H1 (cell line): ENCODE measurements around the gene BAIAP2. TPM values are rescaled to one million over a fixed set of nuclear protein-coding genes. Genes with fewer than 3 reads are reported as not detected.

Experiments
- CTCF ChIA-PET: fragments of 300-600 bp; sonication (Branson Sonifier 250); formaldehyde crosslinking; loops from one replicate; lab custom pipeline; 2021; ENCODE audit not compliant: partially characterized antibody; lab: Charles Lee
- POLR2A ChIA-PET: fragments of 300-600 bp; sonication (Branson Sonifier 250); formaldehyde crosslinking; loops from one replicate; lab custom pipeline; 2021; ENCODE audit warnings: inconsistent platforms; ENCODE audit not compliant: partially characterized antibody; lab: Charles Lee
- DNase-seq, 2 experiments: peaks; one replicate each; pipeline versions ENCODE4 v3.0.0 to v3.0.0-alpha.2; 2010 to 2022; ENCODE audit warnings: low spot score in 2 of 2, low read depth in 1 of 2, mixed read lengths in 1 of 2
- FAIRE-seq: peaks from 2 replicates; lab custom pipeline; 2011; peaks lifted over from hg19 to GRCh38; lab: Jason Lieb, UNC
- H2AFZ ChIP-seq: 2 replicates; pipeline ENCODE4 v1.8.1; 2012; ENCODE audit warnings: low read length, inconsistent platforms
- H2AK5ac ChIP-seq: 2 replicates; pipeline ENCODE4 v1.6.1; 2013; ENCODE audit warnings: low read depth, low read length
- H2BK120ac ChIP-seq: replicated peaks from 2 replicates; pipeline ENCODE3; 2013; ENCODE audit warnings: low read depth, low read length, inconsistent platforms
- H2BK12ac ChIP-seq: 2 replicates; pipeline ENCODE4 v1.6.1; 2013; ENCODE audit warnings: low read depth, low read length
- H2BK15ac ChIP-seq: 2 replicates; pipeline ENCODE4 v1.6.1; 2013; ENCODE audit warnings: low read length
- H2BK20ac ChIP-seq: 2 replicates; pipeline ENCODE4 v1.6.1; 2013; ENCODE audit warnings: low read length
- H2BK5ac ChIP-seq: 2 replicates; pipeline ENCODE4 v1.6.1; 2013; ENCODE audit warnings: low read depth, low read length
- H3K14ac ChIP-seq: 2 replicates; pipeline ENCODE4 v1.6.1; 2013; ENCODE audit warnings: inconsistent platforms; ENCODE audit not compliant: insufficient read length
- H3K18ac ChIP-seq: 2 replicates; pipeline ENCODE4 v1.6.1; 2013; ENCODE audit warnings: low read length; ENCODE audit errors: extremely low read depth
- H3K23ac ChIP-seq: 2 replicates; pipeline ENCODE4 v1.6.1; 2013; ENCODE audit warnings: inconsistent platforms; ENCODE audit not compliant: insufficient read length
- H3K23me2 ChIP-seq: 2 replicates; pipeline ENCODE4 v1.6.1; 2013; ENCODE audit warnings: low read depth, low read length
- H3K27ac ChIP-seq: 2 replicates; pipeline ENCODE4 v1.6.1; 2011; ENCODE audit warnings: low read depth, low read length, inconsistent platforms
- H3K27me3 ChIP-seq, 4 experiments: replicated peaks in 1 of 4; 1 replicate in 1 of 4; 2 replicates in 3 of 4; pipeline versions ENCODE4 v1.6.1 to v1.8.1; 2011 to 2013; ENCODE audit warnings: low read length in 3 of 4, mild to moderate bottlenecking in 3 of 4, inconsistent platforms in 2 of 4, mixed read lengths in 2 of 4, moderate library complexity in 1 of 4; ENCODE audit not compliant: control insufficient read depth in 3 of 4, insufficient read depth in 3 of 4; ENCODE audit errors: extremely low read depth in 1 of 4
- H3K36me3 ChIP-seq, 4 experiments: 2 replicates each; pipeline versions ENCODE4 v1.6.1 to v1.8.1; 2011 to 2013; ENCODE audit warnings: mild to moderate bottlenecking in 4 of 4, low read length in 3 of 4, moderate library complexity in 2 of 4, control low read depth in 1 of 4, inconsistent platforms in 1 of 4; ENCODE audit not compliant: insufficient read depth in 4 of 4, control insufficient read depth in 2 of 4
- H3K4ac ChIP-seq: replicated peaks from 2 replicates; pipeline ENCODE3; 2013; ENCODE audit warnings: low read length, low read depth, mixed read lengths, inconsistent platforms; ENCODE audit not compliant: insufficient read length
- H3K4me1 ChIP-seq, 4 experiments: replicated peaks in 1 of 4; 1 replicate in 1 of 4; 2 replicates in 3 of 4; pipeline versions ENCODE4 v1.6.1 to v1.8.1; 2011 to 2013; ENCODE audit warnings: low read length in 3 of 4, inconsistent platforms in 2 of 4, mixed read lengths in 1 of 4; ENCODE audit not compliant: insufficient read depth in 4 of 4, control insufficient read depth in 3 of 4
- H3K4me2 ChIP-seq, 2 experiments: 2 replicates each; pipeline versions ENCODE4 v1.6.1 to v1.8.1; 2011 to 2013; ENCODE audit warnings: low read depth in 2 of 2, low read length in 2 of 2, control low read depth in 1 of 2, inconsistent platforms in 1 of 2, mild to moderate bottlenecking in 1 of 2; ENCODE audit not compliant: insufficient read depth in 1 of 2
- H3K4me3 ChIP-seq, 4 experiments: fragments of 200-600, 300-600 bp in 1 of 4; sonication (generic), shearing (Covaris generic), sonication (Bioruptor Twin) in 1 of 4; 2 replicates each; pipeline versions ENCODE4 v1.5.1 to v1.8.1; 2011 to 2016; ENCODE audit warnings: low read length in 4 of 4, low read depth in 3 of 4, control low read depth in 2 of 4, inconsistent platforms in 2 of 4, mild to moderate bottlenecking in 2 of 4, mixed read lengths in 1 of 4, moderate library complexity in 1 of 4; ENCODE audit not compliant: insufficient read depth in 2 of 4; ENCODE audit errors: extremely low read depth in 1 of 4
- H3K56ac ChIP-seq: replicated peaks from 2 replicates; pipeline ENCODE3; 2013; ENCODE audit warnings: low read depth, mild to moderate bottlenecking, mixed read lengths, low read length, inconsistent platforms; ENCODE audit not compliant: insufficient read length
- H3K79me1 ChIP-seq: 2 replicates; pipeline ENCODE4 v1.6.1; 2013; ENCODE audit warnings: low read depth, low read length, control low read depth
- H3K79me2 ChIP-seq, 2 experiments: 2 replicates each; pipeline versions ENCODE4 v1.6.1 to v1.8.1; 2012 to 2013; ENCODE audit warnings: low read length in 2 of 2, mild to moderate bottlenecking in 2 of 2, inconsistent platforms in 1 of 2; ENCODE audit not compliant: insufficient read depth in 2 of 2, control insufficient read depth in 1 of 2
- H3K9ac ChIP-seq, 4 experiments: replicated peaks in 1 of 4; 1 replicate in 1 of 4; 2 replicates in 3 of 4; pipeline versions ENCODE4 v1.6.1 to v1.8.1; 2011 to 2013; ENCODE audit warnings: low read depth in 3 of 4, low read length in 3 of 4, control low read depth in 2 of 4, mild to moderate bottlenecking in 2 of 4, moderate library complexity in 2 of 4, inconsistent platforms in 1 of 4; ENCODE audit errors: extremely low read depth in 1 of 4
- H3K9me3 ChIP-seq, 2 experiments: 2 replicates each; pipeline versions ENCODE4 v1.6.1 to v1.8.1; 2012 to 2013; ENCODE audit warnings: mild to moderate bottlenecking in 2 of 2, moderate library complexity in 2 of 2, control low read depth in 1 of 2, inconsistent platforms in 1 of 2, low read depth in 1 of 2, low read length in 1 of 2, mixed read lengths in 1 of 2; ENCODE audit not compliant: insufficient read depth in 2 of 2
- H4K20me1 ChIP-seq, 2 experiments: replicated peaks in 1 of 2; 2 replicates each; pipeline versions ENCODE3 to v1.8.1; 2011 to 2013; ENCODE audit warnings: inconsistent platforms in 2 of 2, low read length in 2 of 2, mild to moderate bottlenecking in 1 of 2; ENCODE audit not compliant: insufficient read depth in 2 of 2, control insufficient read depth in 1 of 2
- H4K5ac ChIP-seq: 2 replicates; pipeline ENCODE4 v1.6.1; 2013; ENCODE audit warnings: low read length, low read depth, mixed read lengths, inconsistent platforms; ENCODE audit not compliant: insufficient read length
- H4K8ac ChIP-seq: 2 replicates; pipeline ENCODE4 v1.8.0; 2013; ENCODE audit warnings: mild to moderate bottlenecking, moderate library complexity, low read length, inconsistent platforms; ENCODE audit not compliant: insufficient read depth; ENCODE audit errors: extremely low read depth
- H4K91ac ChIP-seq: replicated peaks from 2 replicates; pipeline ENCODE3; 2013; ENCODE audit warnings: low read length, mixed read lengths, inconsistent platforms; ENCODE audit not compliant: insufficient read length
- CHD1 ChIP-seq: IDR thresholded peaks from 2 replicates; pipeline ENCODE4 v1.6.1; 2012; ENCODE audit warnings: low read depth, low read length, improper control_type of control experiment
- EGR1 ChIP-seq: IDR thresholded peaks from 2 replicates; pipeline ENCODE4 v1.6.1; 2011; ENCODE audit warnings: low read depth, low read length, borderline replicate concordance
- GABPA ChIP-seq: IDR thresholded peaks from 2 replicates; pipeline ENCODE4 v1.6.1; 2011; ENCODE audit warnings: mild to moderate bottlenecking, low read length, moderate library complexity, borderline replicate concordance; ENCODE audit not compliant: insufficient read depth
- JUN ChIP-seq: IDR thresholded peaks from 2 replicates; pipeline ENCODE4 v1.6.1; 2011; ENCODE audit warnings: low read depth, mild to moderate bottlenecking, improper control_type of control experiment, low read length
- MAFK ChIP-seq: IDR thresholded peaks from 2 replicates; pipeline ENCODE4 v1.6.1; 2012; ENCODE audit warnings: low read depth, mild to moderate bottlenecking, improper control_type of control experiment, low read length
- POLR2AphosphoS5 ChIP-seq: IDR thresholded peaks from 2 replicates; pipeline ENCODE4 v1.6.1; 2011; ENCODE audit warnings: low read depth, low read length
- POU5F1 ChIP-seq: IDR thresholded peaks from 2 replicates; pipeline ENCODE4 v1.6.1; 2011; ENCODE audit warnings: low read depth, mild to moderate bottlenecking, low read length, moderate library complexity
- SIRT6 ChIP-seq: IDR thresholded peaks from one replicate; pipeline ENCODE4 v1.7.1; 2012; ENCODE audit warnings: low read length, inconsistent platforms
- SIX5 ChIP-seq: IDR thresholded peaks from 2 replicates; pipeline ENCODE4 v1.6.1; 2011; ENCODE audit warnings: mild to moderate bottlenecking, low read depth, low read length
- SP4 ChIP-seq: IDR thresholded peaks from 2 replicates; pipeline ENCODE4 v1.6.1; 2012; ENCODE audit warnings: low read length, inconsistent platforms
- TBP ChIP-seq: IDR thresholded peaks from 2 replicates; pipeline ENCODE4 v1.6.1; 2011; ENCODE audit warnings: low read depth, low read length, improper control_type of control experiment
- WGBS, 2 experiments: shearing (Covaris generic) in 1 of 2; methylation state at CpG; one replicate each; pipeline versions ENCODE4 v1.1.6 to v1.1.7; 2013 to 2015; ENCODE audit warnings: low lambda C conversion rate in 2 of 2, mixed read lengths in 2 of 2, inconsistent platforms in 1 of 2, low coverage in 1 of 2, missing lambda C conversion rate in 1 of 2; ENCODE audit not compliant: insufficient replicate concordance in 2 of 2, insufficient coverage in 1 of 2, insufficient read length in 1 of 2; ENCODE audit errors: extremely low coverage in 1 of 2, missing lambda C conversion rate in 1 of 2; 5-methylcytosine and 5-hydroxymethylcytosine counted together
- polyA plus RNA-seq, 7 experiments: library from polyadenylated mRNA; depleted of rRNA in 3 of 7; stranded (reverse) in 5 of 7; unstranded in 2 of 7; fragments of >200 nt in 5 of 7; fragments of 200-250 nt in 2 of 7; gene quantifications; 1 replicate in 5 of 7; 2 replicates in 1 of 7; 4 replicates in 1 of 7; pipeline versions ENCODE4 v1.2.1 to v1.2.3, GENCODE V29; 2011 to 2013; ENCODE audit warnings: missing spikeins in 2 of 7, mixed read lengths in 2 of 7
- total RNA-seq: library from RNA; stranded (reverse); fragmentation: NEBNext Ultra II Directional; extraction: Animal tissue kit (Norgen Biotek cat#: 25700); gene quantifications from 2 replicates; pipeline ENCODE4 v1.2.1, GENCODE V29; 2021

The BAIAP2 gene
- total and polyA plus RNA-seq, 2 of the 8 experiments (the other 6 are each of a cell fraction or from before 2014, with no cell fraction given), result 10.0 to 22.8 TPM

- no peak overlapping the region for H4K91ac ChIP-seq
- no peak overlapping the region for H2BK12ac ChIP-seq
- H2BK5ac ChIP-seq, result no peak overlapping the region
- H3K23ac ChIP-seq, result no peak overlapping the region
- H3K79me1 ChIP-seq, result no peaks in the 10 kb centered on the region; the same call in none of the 2 replicates
- no peak overlapping the region for H2AK5ac ChIP-seq
- FAIRE-seq (no peak), DNase-seq (no peak)
- H3K4me2 ChIP-seq, result no peak overlapping the region
- TF ChIP-seq POLR2AphosphoS5 (no peak), CHD1 (no peak), JUN (no peak), SP4 (no peak), POU5F1 (no peak), SIX5 (no peak), MAFK (no peak), EGR1 (no peak), GABPA (no peak), TBP (no peak), SIRT6 (no peak)
- no peak overlapping the region for H3K4me3 ChIP-seq
- no peak overlapping the region for H3K56ac ChIP-seq
- H3K27me3 ChIP-seq, result no peaks in the 10 kb centered on the region; a peak in 3 of 7 replicates
- peaks cover 3% of the 10 kb centered on the region; the same call in 1 of the 2 replicates for H3K23me2 ChIP-seq
- H3K79me2 ChIP-seq, result no peaks in the 10 kb centered on the region
- H3K9ac ChIP-seq, result no peak overlapping the region
- no peak overlapping the region for H2BK120ac ChIP-seq
- no peak overlapping the region for H3K14ac ChIP-seq
- no peak overlapping the region for H4K5ac ChIP-seq
- no peak overlapping the region for H3K18ac ChIP-seq
- H3K4me1 ChIP-seq, result peaks cover 0 to 10% (median 6%) of the 10 kb centered on the region in 4 experiments; a peak in 5 of 7 replicates
- H2BK15ac ChIP-seq, result no peak overlapping the region
- no peak overlapping the region for H3K27ac ChIP-seq
- H3K4ac ChIP-seq, result no peak overlapping the region
- no peaks in the 10 kb centered on the region for H4K20me1 ChIP-seq
- ChIA-PET CTCF (interaction anchor here (0.9 to 6.2 kb wide), 5 partner anchors 13 to 114 kb away, joined by 3 to 45 read pairs (median 3); no protein-coding TSS in a partner anchor), POLR2A (no interaction called here)
- H4K8ac ChIP-seq, result no peak overlapping the region
- H2AFZ ChIP-seq, result no peak overlapping the region
- no peaks in the 10 kb centered on the region for H3K36me3 ChIP-seq
- 88% methylated on average over 3 of the region's 8 CpGs; no CpG with 5 or more reads in 1 of the 2 experiments for WGBS, 2 experiments
- no peaks in the 10 kb centered on the region for H3K9me3 ChIP-seq
- no peak overlapping the region for H2BK20ac ChIP-seq
Measured at GRCh38 chr17:81116704-81117103, 81.8 kb downstream of the BAIAP2 start.
